ENCODE data around the gene PANK3.

Gene PANK3

GRCh38 chr5:168578538-168579487 is at the start of gene PANK3:
Gene PANK3, minus strand, starts transcription at chr5:168579368. Its CDS starts 85 bp downstream, at chr5:168579283.
- peaks cover 34% of the 10 kb centered on the region for H3K36me3 ChIP-seq (replicated peaks; ENCODE audit: low read depth, low read length)
- no peaks in the 10 kb centered on the region for H3K27me3 ChIP-seq (ENCODE audit: low read depth, low read length)
- no peak within 1 kb of the TSS for H2AFZ ChIP-seq (ENCODE audit: low read depth, low read length)
- peaks cover 45% of the 10 kb centered on the region for H4K20me1 ChIP-seq (ENCODE audit: insufficient read depth, low read length)
- H3K4me1 ChIP-seq (ENCODE audit: low read length) = peaks cover 38% of the 10 kb centered on the region
- no peaks in the 10 kb centered on the region for H3K9me3 ChIP-seq (ENCODE audit: insufficient read depth, low read length)
- H3K79me2 ChIP-seq (ENCODE audit: low read length) = peaks cover 52% of the 10 kb centered on the region
- peak within 1 kb of the TSS; percentile 90 for H3K27ac ChIP-seq (ENCODE audit: low read length)
- H3K9ac ChIP-seq (ENCODE audit: low read length) = peak within 1 kb of the TSS; percentile 90
- peak within 1 kb of the TSS; percentile 95 for H3K4me2 ChIP-seq (ENCODE audit: low read length)
- H3K4me3 ChIP-seq (ENCODE audit: low read length) = peak within 1 kb of the TSS; percentile 90
- TF ChIP-seq EZH2phosphoT487 (IDR thresholded peaks at IDR 0.05; ENCODE audit: low read depth) (no peak), CTCF (IDR thresholded peaks at IDR 0.05; ENCODE audit: low read depth, low read length) (no peak)

- H3K27ac ChIP-seq (ENCODE audit: low read length) = no peak overlapping the region
- H3K4me1 ChIP-seq (ENCODE audit: low read length) = peaks cover 5% of the 10 kb centered on the region
- no peaks in the 10 kb centered on the region for H3K9me3 ChIP-seq (ENCODE audit: insufficient read depth, low read length)
These were observed 45.7 kb upstream of the PANK3 start for GRCh38 chr5:168624850-168625364.

GRCh38 chr5:168620807-168621206 is 41.6 kb upstream of the PANK3 start:
- no peak overlapping the region for H2AFZ ChIP-seq (ENCODE audit: low read depth, low read length)
- H3K9ac ChIP-seq (ENCODE audit: low read length) = no peak overlapping the region
- TF ChIP-seq CTCF (IDR thresholded peaks at IDR 0.05; ENCODE audit: low read depth, low read length) = no peak
- TF ChIP-seq EZH2phosphoT487 (IDR thresholded peaks at IDR 0.05; ENCODE audit: low read depth) = no peak
- H3K27me3 ChIP-seq (ENCODE audit: low read depth, low read length) = 0 out of 2 replicates have a peak, but pooled peaks cover 2% of the 10 kb centered on the region
- H3K9me3 ChIP-seq (ENCODE audit: insufficient read depth, low read length) = no peaks in the 10 kb centered on the region
- no peak overlapping the region for H3K27ac ChIP-seq (ENCODE audit: low read length)
- no peak overlapping the region for H3K4me3 ChIP-seq (ENCODE audit: low read length)
- H3K4me2 ChIP-seq (ENCODE audit: low read length) = no peak overlapping the region
- H4K20me1 ChIP-seq (ENCODE audit: insufficient read depth, low read length) = no peaks in the 10 kb centered on the region
- no peaks in the 10 kb centered on the region for H3K79me2 ChIP-seq (ENCODE audit: low read length)
- H3K36me3 ChIP-seq (replicated peaks; ENCODE audit: low read depth, low read length) = no peaks in the 10 kb centered on the region
- H3K4me1 ChIP-seq (ENCODE audit: low read length) = peaks cover 5% of the 10 kb centered on the region

More at GRCh38 chr5:168624850-168625364, 45.7 kb upstream of the PANK3 start:
- H3K27me3 ChIP-seq (ENCODE audit: low read depth, low read length) = 0 out of 2 replicates have a peak, but pooled peaks cover 2% of the 10 kb centered on the region
- H3K4me3 ChIP-seq (ENCODE audit: low read length) = no peak overlapping the region
- H4K20me1 ChIP-seq (ENCODE audit: insufficient read depth, low read length) = no peaks in the 10 kb centered on the region
- H2AFZ ChIP-seq (ENCODE audit: low read depth, low read length) = no peak overlapping the region; the same call in 1 of the 2 replicates
- no peaks in the 10 kb centered on the region for H3K79me2 ChIP-seq (ENCODE audit: low read length)
- no peaks in the 10 kb centered on the region for H3K36me3 ChIP-seq (replicated peaks; ENCODE audit: low read depth, low read length)
- no peak for TF ChIP-seq EZH2phosphoT487 (IDR thresholded peaks at IDR 0.05; ENCODE audit: low read depth)
- no peak for TF ChIP-seq CTCF (IDR thresholded peaks at IDR 0.05; ENCODE audit: low read depth, low read length)
- H3K9ac ChIP-seq (ENCODE audit: low read length) = no peak overlapping the region
- peak overlapping the region; percentile 6; the same call in 1 of the 2 replicates for H3K4me2 ChIP-seq (ENCODE audit: low read length)

GRCh38 chr5:168614661-168615060 is 35.5 kb upstream of the PANK3 start:
- Histone ChIP-seq H3K79me2 (ENCODE audit: low read length) (no peaks in the 10 kb centered on the region), H3K4me3 (ENCODE audit: low read length) (no peak overlapping the region), H3K9ac (ENCODE audit: low read length) (no peak overlapping the region), H2AFZ (ENCODE audit: low read depth, low read length) (no peak overlapping the region), H3K9me3 (ENCODE audit: insufficient read depth, low read length) (no peaks in the 10 kb centered on the region), H3K36me3 (replicated peaks; ENCODE audit: low read depth, low read length) (no peaks in the 10 kb centered on the region), H3K27ac (ENCODE audit: low read length) (no peak overlapping the region), H3K4me2 (ENCODE audit: low read length) (no peak overlapping the region), H3K4me1 (ENCODE audit: low read length) (no peaks in the 10 kb centered on the region), H3K27me3 (ENCODE audit: low read depth, low read length) (peaks cover 5% of the 10 kb centered on the region; the same call in 1 of the 2 replicates), H4K20me1 (ENCODE audit: insufficient read depth, low read length) (no peaks in the 10 kb centered on the region)
- TF ChIP-seq EZH2phosphoT487 (IDR thresholded peaks at IDR 0.05; ENCODE audit: low read depth) = no peak
- TF ChIP-seq CTCF (IDR thresholded peaks at IDR 0.05; ENCODE audit: low read depth, low read length) = no peak

All from OCI-LY3 (cell line).